Gastroesophageal sphincter (tissue), 3 donors: ENCODE data around the gene KCNH4.

Experiments used
- POLR2A ChIP-seq, 2 donors: fragments of 450-650 bp; IDR thresholded peaks; one replicate each; pipeline ENCODE4 v1.6.1; 2017; ENCODE audit warnings: antibody characterized with exemption in 2 of 2, mild to moderate bottlenecking in 2 of 2, moderate library complexity in 1 of 2
- TF ChIP-seq, protein P1 (sequence below), 4 experiments: fragments of 200-600 bp in 2 of 4; fragments of 450-650 bp in 2 of 4; sonication (generic) in 1 of 4; IDR thresholded peaks; one replicate each; pipeline ENCODE4 v1.5.1; 2017 to 2019; ENCODE audit warnings: antibody characterized with exemption in 4 of 4, mild to moderate bottlenecking in 2 of 4, moderate library complexity in 2 of 4

- TF ChIP-seq, protein P1, sequence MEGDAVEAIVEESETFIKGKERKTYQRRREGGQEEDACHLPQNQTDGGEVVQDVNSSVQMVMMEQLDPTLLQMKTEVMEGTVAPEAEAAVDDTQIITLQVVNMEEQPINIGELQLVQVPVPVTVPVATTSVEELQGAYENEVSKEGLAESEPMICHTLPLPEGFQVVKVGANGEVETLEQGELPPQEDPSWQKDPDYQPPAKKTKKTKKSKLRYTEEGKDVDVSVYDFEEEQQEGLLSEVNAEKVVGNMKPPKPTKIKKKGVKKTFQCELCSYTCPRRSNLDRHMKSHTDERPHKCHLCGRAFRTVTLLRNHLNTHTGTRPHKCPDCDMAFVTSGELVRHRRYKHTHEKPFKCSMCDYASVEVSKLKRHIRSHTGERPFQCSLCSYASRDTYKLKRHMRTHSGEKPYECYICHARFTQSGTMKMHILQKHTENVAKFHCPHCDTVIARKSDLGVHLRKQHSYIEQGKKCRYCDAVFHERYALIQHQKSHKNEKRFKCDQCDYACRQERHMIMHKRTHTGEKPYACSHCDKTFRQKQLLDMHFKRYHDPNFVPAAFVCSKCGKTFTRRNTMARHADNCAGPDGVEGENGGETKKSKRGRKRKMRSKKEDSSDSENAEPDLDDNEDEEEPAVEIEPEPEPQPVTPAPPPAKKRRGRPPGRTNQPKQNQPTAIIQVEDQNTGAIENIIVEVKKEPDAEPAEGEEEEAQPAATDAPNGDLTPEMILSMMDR (IDR thresholded peaks at IDR 0.05): no peak
- TF ChIP-seq POLR2A (IDR thresholded peaks at IDR 0.05): no peak
Observed at GRCh38 chr17:42135151-42135550, 45.8 kb downstream of the KCNH4 start.
